IMR-90 (cell line): ENCODE results near the gene PFDN5. TPM values are rescaled to one million over a fixed set of nuclear protein-coding genes. Genes with fewer than 3 reads are reported as not detected.

Experiments
- ATAC-seq: fragments of 200-7000 bp; cut with Tn5 transposase; 2 replicates; pipeline ENCODE4 v1.9.1; 2020; ENCODE audit warnings: low read depth, mild to moderate bottlenecking, moderate library complexity
- BruUV-seq: library from RNA; stranded (reverse); fragments of 400-500 nt; replicated peaks from 2 replicates; lab custom pipeline; 2021; lab: Mats Ljungman, UMichigan
- CTCF ChIA-PET: fragments of 300-600 bp; formaldehyde crosslinking; extraction: SDS; loops from one replicate; lab custom pipeline; 2021; ENCODE audit warnings: antibody characterized with exemption; lab: Yijun Ruan, JAX
- POLR2A ChIA-PET: fragments of 300-600 bp; sonication (Branson Sonifier 250); formaldehyde crosslinking; loops from one replicate; lab custom pipeline; 2022; ENCODE audit warnings: antibody characterized with exemption; ENCODE audit not compliant: unreplicated experiment; lab: Charles Lee
- DNase-seq: peaks from one replicate; pipeline ENCODE4 v3.0.0; 2013
- H2AFZ ChIP-seq: replicated peaks from 2 replicates; pipeline ENCODE3; 2013; ENCODE audit warnings: low read length, mild to moderate bottlenecking; ENCODE audit not compliant: poor library complexity
- H2AK5ac ChIP-seq: 2 replicates; pipeline ENCODE4 v1.6.1; 2013; ENCODE audit warnings: low read depth, low read length, inconsistent platforms
- H2AK9ac ChIP-seq: replicated peaks from 2 replicates; pipeline ENCODE3; 2013; ENCODE audit warnings: mild to moderate bottlenecking, low read depth, low read length, moderate library complexity; ENCODE audit not compliant: poor library complexity
- H2BK120ac ChIP-seq: 2 replicates; pipeline ENCODE4 v1.6.1; 2013; ENCODE audit warnings: low read depth, low read length, inconsistent platforms
- H2BK15ac ChIP-seq: 3 replicates; pipeline ENCODE4 v1.6.1; 2013; ENCODE audit warnings: low read depth, low read length, inconsistent platforms
- H2BK20ac ChIP-seq: 2 replicates; pipeline ENCODE4 v1.6.1; 2013; ENCODE audit warnings: low read depth, mild to moderate bottlenecking, inconsistent platforms, low read length, moderate library complexity
- H2BK5ac ChIP-seq: 2 replicates; pipeline ENCODE4 v1.6.1; 2013; ENCODE audit warnings: mild to moderate bottlenecking, low read depth, low read length, inconsistent platforms; ENCODE audit not compliant: poor library complexity, severe bottlenecking
- H3K14ac ChIP-seq: replicated peaks from 2 replicates; pipeline ENCODE4 v1.6.1; 2013; ENCODE audit warnings: low read depth, low read length, inconsistent platforms
- H3K18ac ChIP-seq: 2 replicates; pipeline ENCODE4 v1.6.1; 2013; ENCODE audit warnings: low read depth, low read length, control low read depth
- H3K23ac ChIP-seq: 2 replicates; pipeline ENCODE4 v1.6.1; 2013; ENCODE audit warnings: low read depth, low read length, inconsistent platforms
- H3K27ac ChIP-seq: 2 replicates; pipeline ENCODE4 v1.5.1; 2013; ENCODE audit warnings: mild to moderate bottlenecking, control low read depth, low read length; ENCODE audit not compliant: insufficient read depth
- H3K27me3 ChIP-seq: 2 replicates; pipeline ENCODE4 v1.6.1; 2013; ENCODE audit warnings: low read length; ENCODE audit not compliant: control insufficient read depth, insufficient read depth
- H3K36me3 ChIP-seq: 2 replicates; pipeline ENCODE4 v1.6.1; 2013; ENCODE audit warnings: low read length, mixed read lengths; ENCODE audit not compliant: control insufficient read depth, insufficient read depth
- H3K4ac ChIP-seq: 2 replicates; pipeline ENCODE4 v1.6.1; 2013; ENCODE audit warnings: low read depth, low read length, inconsistent platforms
- H3K4me1 ChIP-seq: 2 replicates; pipeline ENCODE4 v1.6.1; 2013; ENCODE audit warnings: low read length, mixed read lengths; ENCODE audit not compliant: control insufficient read depth, insufficient read depth
- H3K4me2 ChIP-seq: 2 replicates; pipeline ENCODE4 v1.6.1; 2013; ENCODE audit warnings: low read depth, mild to moderate bottlenecking, control low read depth, low read length, moderate library complexity
- H3K4me3 ChIP-seq: 2 replicates; pipeline ENCODE4 v1.5.1; 2013; ENCODE audit warnings: low read depth, mild to moderate bottlenecking, control low read depth, low read length, moderate library complexity; ENCODE audit not compliant: insufficient read depth
- H3K56ac ChIP-seq: 2 replicates; pipeline ENCODE4 v1.6.1; 2013; ENCODE audit warnings: low read length, inconsistent platforms; ENCODE audit not compliant: insufficient read depth; ENCODE audit errors: extremely low read depth
- H3K79me1 ChIP-seq, 2 experiments: 2 replicates each; pipeline ENCODE4 v1.6.1; 2013; ENCODE audit warnings: low read length in 2 of 2, inconsistent platforms in 1 of 2, low read depth in 1 of 2
- H3K9ac ChIP-seq: 2 replicates; pipeline ENCODE4 v1.6.1; 2013; ENCODE audit warnings: low read depth, low read length, control low read depth
- H3K9me1 ChIP-seq: 2 replicates; pipeline ENCODE4 v1.6.1; 2013; ENCODE audit warnings: low read length, inconsistent platforms; ENCODE audit not compliant: insufficient read depth
- H3K9me3 ChIP-seq: 2 replicates; pipeline ENCODE4 v1.6.1; 2013; ENCODE audit warnings: low read length; ENCODE audit not compliant: control insufficient read depth, insufficient read depth
- H4K20me1 ChIP-seq: 2 replicates; pipeline ENCODE4 v1.6.1; 2013; ENCODE audit warnings: low read length, inconsistent platforms; ENCODE audit not compliant: insufficient read depth
- H4K5ac ChIP-seq: 2 replicates; pipeline ENCODE4 v1.6.1; 2013; ENCODE audit warnings: mild to moderate bottlenecking, low read depth, low read length, control low read depth
- H4K8ac ChIP-seq, 2 experiments: 2 replicates each; pipeline ENCODE4 v1.6.1; 2013; ENCODE audit warnings: low read depth in 2 of 2, low read length in 2 of 2, control low read depth in 1 of 2, inconsistent platforms in 1 of 2
- H4K91ac ChIP-seq: 2 replicates; pipeline ENCODE4 v1.6.1; 2013; ENCODE audit warnings: low read depth, low read length, inconsistent platforms; ENCODE audit not compliant: insufficient read depth
- BHLHE40 ChIP-seq: fragments of 150-350 bp; IDR thresholded peaks from 2 replicates; pipeline ENCODE4 v1.6.1; 2016; ENCODE audit warnings: mild to moderate bottlenecking, low read depth, low read length
- CEBPB ChIP-seq: IDR thresholded peaks from 2 replicates; pipeline ENCODE4 v1.6.1; 2012; ENCODE audit warnings: low read depth, low read length, improper control_type of control experiment
- CHD1 ChIP-seq: IDR thresholded peaks from 2 replicates; pipeline ENCODE4 v1.6.1; 2012; ENCODE audit warnings: low read depth, low read length, improper control_type of control experiment
- FOS ChIP-seq: fragments of 150-350 bp; IDR thresholded peaks from 2 replicates; pipeline ENCODE4 v1.6.1; 2016; ENCODE audit warnings: low read depth, low read length
- MAFK ChIP-seq: IDR thresholded peaks from 2 replicates; pipeline ENCODE4 v1.6.1; 2012; ENCODE audit warnings: low read depth, low read length, improper control_type of control experiment
- MAZ ChIP-seq: IDR thresholded peaks from 2 replicates; pipeline ENCODE4 v1.6.1; 2012; ENCODE audit warnings: low read depth, mild to moderate bottlenecking, low read length, improper control_type of control experiment, moderate library complexity, borderline replicate concordance
- MXI1 ChIP-seq: IDR thresholded peaks from 2 replicates; pipeline ENCODE4 v1.6.1; 2012; ENCODE audit warnings: low read depth, mild to moderate bottlenecking, low read length, moderate library complexity, borderline replicate concordance
- NFE2L2 ChIP-seq: fragments of 150-350 bp; IDR thresholded peaks from 2 replicates; pipeline ENCODE4 v1.6.1; 2016; ENCODE audit warnings: low read depth, mild to moderate bottlenecking, low read length
- POLR2A ChIP-seq: IDR thresholded peaks from 2 replicates; pipeline ENCODE4 v1.6.1; 2012; ENCODE audit warnings: mild to moderate bottlenecking, low read depth, low read length
- RAD21 ChIP-seq: IDR thresholded peaks from 2 replicates; pipeline ENCODE4 v1.6.1; 2012; ENCODE audit warnings: low read length, improper control_type of control experiment
- RCOR1 ChIP-seq: IDR thresholded peaks from 2 replicates; pipeline ENCODE4 v1.6.1; 2012; ENCODE audit warnings: mild to moderate bottlenecking, low read length, improper control_type of control experiment; ENCODE audit not compliant: insufficient replicate concordance
- RFX5 ChIP-seq: IDR thresholded peaks from 2 replicates; pipeline ENCODE4 v1.8.0; 2012; ENCODE audit warnings: low read depth, mild to moderate bottlenecking, low read length, moderate library complexity
- SMC3 ChIP-seq: fragments of 150-350 bp; IDR thresholded peaks from 2 replicates; pipeline ENCODE4 v1.6.1; 2016; ENCODE audit warnings: low read depth, mild to moderate bottlenecking, antibody characterized with exemption, low read length, moderate library complexity
- WGBS, 2 experiments: methylation state at CpG; one replicate each; pipeline versions ENCODE4 v1.1.5 to v1.1.7; 2013; ENCODE audit warnings: missing lambda C conversion rate in 2 of 2; ENCODE audit not compliant: insufficient read length in 1 of 2; ENCODE audit errors: extremely low coverage in 2 of 2; 5-methylcytosine and 5-hydroxymethylcytosine counted together
- dilution Hi-C: fragments of 300-500 bp; cut with HindIII; formaldehyde crosslinking; loops from one replicate; pipeline ENCODE4 v1.14.3; 2018; ENCODE audit warnings: low sequenced_read_pairs; ENCODE audit not compliant: unreplicated experiment
- in situ Hi-C: fragments of 300-500 bp; cut with MboI; formaldehyde crosslinking; loops from 3 replicates; pipeline ENCODE4 v1.14.3; 2019; ENCODE audit warnings: low sequenced_read_pairs, inconsistent platforms, mixed read lengths
- intact Hi-C: fragments of 100-400 bp; cut with micrococcal nuclease; formaldehyde crosslinking; loops from 2 replicates; pipeline ENCODE4 v1.10.0; 2022
- polyA plus RNA-seq, 3 experiments: library from polyadenylated mRNA; depleted of rRNA; stranded (reverse); fragments of >200 nt; gene quantifications; 2 replicates each; pipeline ENCODE4 v1.2.3, GENCODE V29; 2012; ENCODE audit warnings: low replicate concordance in 1 of 3
- total RNA-seq: library from RNA; depleted of rRNA; stranded (reverse); fragments of >200 nt; gene quantifications from 2 replicates; pipeline ENCODE4 v1.2.3, GENCODE V29; 2012
- TF ChIP-seq, protein P1 (sequence below): fragments of 150-350 bp; IDR thresholded peaks from 2 replicates; pipeline ENCODE4 v1.6.1; 2017; ENCODE audit warnings: mild to moderate bottlenecking, antibody characterized with exemption, low read length, low read depth
- TF ChIP-seq, protein P2 (sequence below): fragments of 150-350 bp; IDR thresholded peaks from 2 replicates; pipeline ENCODE4 v1.6.1; 2016; ENCODE audit warnings: low read depth, mild to moderate bottlenecking, low read length, moderate library complexity, borderline replicate concordance

PFDN5 gene
- total and polyA plus RNA-seq, 2 of the 4 experiments (the other 2 are of a cell fraction) = 1,011 to 1,338 TPM

DNA sequence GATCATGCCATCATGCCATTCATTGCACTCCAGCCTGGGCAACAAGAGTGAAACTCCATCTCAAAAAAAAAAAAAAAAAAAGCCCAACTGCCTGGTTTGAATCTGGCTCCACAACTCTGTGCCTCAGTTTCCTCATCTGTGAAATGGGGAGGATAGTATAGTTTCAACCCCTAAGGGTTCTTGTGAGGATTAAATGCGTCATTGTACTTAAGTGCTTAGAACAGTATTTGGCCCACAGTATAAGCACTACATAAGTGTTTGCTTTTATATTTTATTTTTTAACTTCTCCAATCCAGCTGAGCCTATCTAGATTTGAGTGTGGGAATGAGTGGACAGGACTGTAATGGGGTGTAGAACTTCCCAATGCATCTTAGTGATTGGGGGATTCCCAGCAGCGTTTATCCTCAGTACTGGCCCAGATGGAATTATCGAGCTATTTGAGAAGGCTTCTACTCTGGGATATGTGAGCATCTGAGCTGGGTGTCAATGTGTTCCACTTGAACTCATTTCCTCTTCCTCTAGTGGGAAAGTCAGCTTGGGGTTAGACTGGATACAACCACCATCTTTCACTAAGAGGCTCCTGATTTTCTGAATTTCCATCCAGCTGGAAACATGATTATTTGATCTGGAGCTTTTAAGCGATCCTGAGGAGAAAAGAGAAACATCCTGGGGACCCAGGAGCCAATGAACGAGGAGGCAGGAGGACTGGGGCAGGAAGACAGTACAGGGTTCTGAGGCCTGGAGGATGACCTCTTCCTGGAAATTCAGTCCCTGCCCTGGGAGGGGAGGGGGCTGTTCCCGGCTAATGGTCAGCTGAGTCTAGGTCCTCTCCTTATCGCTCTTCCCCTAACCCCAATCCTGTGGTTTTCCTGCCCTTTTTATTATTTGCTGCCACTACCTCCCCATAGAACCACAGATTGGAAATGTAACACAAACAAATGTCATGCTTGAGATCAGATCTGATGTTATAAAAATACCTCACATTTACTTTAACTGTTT, 36.5 kb upstream of the PFDN5 start:
- H3K23ac ChIP-seq = no peak overlapping the region
- H3K9me1 ChIP-seq = peaks cover 3% of the 10 kb centered on the region; the same call in 1 of the 2 replicates
- H3K14ac ChIP-seq = no peak overlapping the region
- H3K36me3 ChIP-seq = peaks cover 12% of the 10 kb centered on the region
- no peak overlapping the region for H4K8ac ChIP-seq
- no peak overlapping the region for H3K4ac ChIP-seq
- H2AFZ ChIP-seq = no peak overlapping the region
- no peak for DNase-seq
- H4K5ac ChIP-seq = no peak overlapping the region
- ChIA-PET CTCF (no interaction called here), POLR2A (no interaction called here)
- BruUV-seq = no TSS peak
- no peak overlapping the region for H3K9ac ChIP-seq
- dilution Hi-C loops = no loop called here
- no peak overlapping the region for H3K18ac ChIP-seq
- in situ Hi-C loops = no loop called here
- no peak overlapping the region for H2BK20ac ChIP-seq
- H3K4me1 ChIP-seq = no peaks in the 10 kb centered on the region; the same call in 1 of the 2 replicates
- H3K56ac ChIP-seq = no peak overlapping the region
- no peak overlapping the region for H3K4me2 ChIP-seq
- no peak overlapping the region for H3K4me3 ChIP-seq
- no peaks in the 10 kb centered on the region for H3K9me3 ChIP-seq
- H2AK5ac ChIP-seq = no peak overlapping the region
- no peak overlapping the region for H2BK120ac ChIP-seq
- H3K27me3 ChIP-seq = no peaks in the 10 kb centered on the region
- no peak for ATAC-seq
- intact Hi-C loops = no loop called here
- H2BK5ac ChIP-seq = no peak overlapping the region
- no peak overlapping the region for H3K27ac ChIP-seq
- peaks cover 11 to 16% of the 10 kb centered on the region in 2 experiments for H3K79me1 ChIP-seq
- H4K20me1 ChIP-seq = no peaks in the 10 kb centered on the region; the same call in 1 of the 2 replicates
- no peak overlapping the region for H2AK9ac ChIP-seq
- H4K91ac ChIP-seq = no peak overlapping the region
- H2BK15ac ChIP-seq = no peak overlapping the region
- no CpG with 5 or more reads among the region's 7 CpGs for WGBS, 2 experiments
- TF ChIP-seq, protein P1, sequence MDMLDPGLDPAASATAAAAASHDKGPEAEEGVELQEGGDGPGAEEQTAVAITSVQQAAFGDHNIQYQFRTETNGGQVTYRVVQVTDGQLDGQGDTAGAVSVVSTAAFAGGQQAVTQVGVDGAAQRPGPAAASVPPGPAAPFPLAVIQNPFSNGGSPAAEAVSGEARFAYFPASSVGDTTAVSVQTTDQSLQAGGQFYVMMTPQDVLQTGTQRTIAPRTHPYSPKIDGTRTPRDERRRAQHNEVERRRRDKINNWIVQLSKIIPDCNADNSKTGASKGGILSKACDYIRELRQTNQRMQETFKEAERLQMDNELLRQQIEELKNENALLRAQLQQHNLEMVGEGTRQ = no peak
- TF ChIP-seq NFE2L2 = no peak
- TF ChIP-seq POLR2A = no peak
- TF ChIP-seq MAFK = no peak
- TF ChIP-seq SMC3 = no peak
- TF ChIP-seq RFX5 = no peak
- TF ChIP-seq RAD21 = no peak
- TF ChIP-seq RCOR1 = no peak
- no peak for TF ChIP-seq MAZ
- TF ChIP-seq MXI1 = no peak
- TF ChIP-seq, protein P2, sequence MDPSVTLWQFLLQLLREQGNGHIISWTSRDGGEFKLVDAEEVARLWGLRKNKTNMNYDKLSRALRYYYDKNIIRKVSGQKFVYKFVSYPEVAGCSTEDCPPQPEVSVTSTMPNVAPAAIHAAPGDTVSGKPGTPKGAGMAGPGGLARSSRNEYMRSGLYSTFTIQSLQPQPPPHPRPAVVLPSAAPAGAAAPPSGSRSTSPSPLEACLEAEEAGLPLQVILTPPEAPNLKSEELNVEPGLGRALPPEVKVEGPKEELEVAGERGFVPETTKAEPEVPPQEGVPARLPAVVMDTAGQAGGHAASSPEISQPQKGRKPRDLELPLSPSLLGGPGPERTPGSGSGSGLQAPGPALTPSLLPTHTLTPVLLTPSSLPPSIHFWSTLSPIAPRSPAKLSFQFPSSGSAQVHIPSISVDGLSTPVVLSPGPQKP = no peak
- TF ChIP-seq BHLHE40 = no peak
- TF ChIP-seq FOS = no peak
- TF ChIP-seq CHD1 = no peak
- TF ChIP-seq CEBPB = no peak
